Fibroblast of lung (primary cell): ENCODE measurements around the gene HOXB1.

Source experiments
- CTCF ChIP-seq, 2 donors: IDR thresholded peaks in 1 of 2; conservative IDR thresholded peaks in 1 of 2; 1 replicate in 1 of 2; 2 replicates in 1 of 2; pipeline ENCODE4 v1.5.1; 2011 to 2012; ENCODE audit warnings: low read length in 2 of 2, control low read depth in 1 of 2, inconsistent platforms in 1 of 2, low read depth in 1 of 2, mild to moderate bottlenecking in 1 of 2
- EZH2 ChIP-seq: IDR thresholded peaks from 2 replicates; pipeline ENCODE4 v1.5.1; 2012; ENCODE audit warnings: low read length, control low read depth, mild to moderate bottlenecking; ENCODE audit errors: missing control alignments

DNA sequence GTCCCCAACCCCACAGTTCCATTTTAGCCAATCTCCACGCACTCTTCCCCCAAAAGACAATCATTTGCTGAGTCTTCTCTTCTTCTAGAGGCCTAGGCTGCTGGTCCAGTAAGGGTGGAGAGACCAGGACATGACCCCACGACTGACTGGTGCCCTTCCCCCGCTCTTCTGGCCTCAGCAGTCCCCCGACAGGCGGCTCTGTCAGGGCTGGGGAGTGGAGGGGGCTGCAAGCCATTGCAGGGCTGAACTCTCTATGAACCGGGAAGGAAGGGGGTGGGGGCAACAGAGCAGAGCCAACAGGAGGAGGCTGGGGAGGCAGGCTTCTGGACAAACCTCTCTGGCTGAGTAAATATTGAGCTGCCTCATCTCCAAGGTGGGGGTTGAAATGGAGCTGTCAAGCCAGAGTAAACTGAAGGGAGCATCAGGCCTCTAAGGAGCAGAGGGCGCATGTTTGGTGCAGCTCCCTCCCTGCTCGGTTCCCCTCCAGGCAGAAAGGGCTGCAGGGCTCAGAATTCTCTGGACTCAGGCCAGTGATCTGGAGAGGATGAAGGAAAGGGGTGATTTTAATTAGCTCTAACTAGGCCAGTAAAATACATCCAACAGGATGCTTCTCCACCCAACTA lies 8.7 kb downstream of the HOXB1 start:
- TF ChIP-seq CTCF (conservative IDR thresholded peaks at IDR 0.05 in 1 of 2, IDR thresholded peaks at IDR 0.05 in 1 of 2; ENCODE audit: low read depth in 1 of 2, low read length in 2 of 2): no peak
- TF ChIP-seq EZH2: no peak
